HG03060 (cell line): ENCODE results near the gene PFKFB3.

ENCODE experiments used
- ATAC-seq: cut with Tn5 transposase; IDR thresholded peaks from one replicate; pipeline ENCODE4 v1.9.1; 2021; ENCODE audit warnings: low read depth, moderate number of reproducible peaks; ENCODE audit not compliant: unreplicated experiment

The PFKFB3 gene

GRCh38 chr10:6297522-6297921 lies 94.8 kb downstream of the PFKFB3 start:
- no peak for ATAC-seq

- ATAC-seq = no peak
Measured at GRCh38 chr10:6297951-6298381, 95.2 kb downstream of the PFKFB3 start.

GRCh38 chr10:6298428-6298827 lies 95.7 kb downstream of the PFKFB3 start:
- ATAC-seq = no peak

- ATAC-seq = no peak
Measured at GRCh38 chr10:6299234-6299633, 96.5 kb downstream of the PFKFB3 start.

GRCh38 chr10:6299743-6300105 lies 97.0 kb downstream of the PFKFB3 start:
- no peak for ATAC-seq

GRCh38 chr10:6300106-6300783 lies 97.5 kb downstream of the PFKFB3 start:
- ATAC-seq = peak; percentile 85

GRCh38 chr10:6300784-6301460 lies 98.2 kb downstream of the PFKFB3 start:
- no peak for ATAC-seq

GRCh38 chr10:6301488-6302075 lies 98.8 kb downstream of the PFKFB3 start:
- ATAC-seq = no peak
